Measurements from ENCODE around the gene AFMID.

DNA sequence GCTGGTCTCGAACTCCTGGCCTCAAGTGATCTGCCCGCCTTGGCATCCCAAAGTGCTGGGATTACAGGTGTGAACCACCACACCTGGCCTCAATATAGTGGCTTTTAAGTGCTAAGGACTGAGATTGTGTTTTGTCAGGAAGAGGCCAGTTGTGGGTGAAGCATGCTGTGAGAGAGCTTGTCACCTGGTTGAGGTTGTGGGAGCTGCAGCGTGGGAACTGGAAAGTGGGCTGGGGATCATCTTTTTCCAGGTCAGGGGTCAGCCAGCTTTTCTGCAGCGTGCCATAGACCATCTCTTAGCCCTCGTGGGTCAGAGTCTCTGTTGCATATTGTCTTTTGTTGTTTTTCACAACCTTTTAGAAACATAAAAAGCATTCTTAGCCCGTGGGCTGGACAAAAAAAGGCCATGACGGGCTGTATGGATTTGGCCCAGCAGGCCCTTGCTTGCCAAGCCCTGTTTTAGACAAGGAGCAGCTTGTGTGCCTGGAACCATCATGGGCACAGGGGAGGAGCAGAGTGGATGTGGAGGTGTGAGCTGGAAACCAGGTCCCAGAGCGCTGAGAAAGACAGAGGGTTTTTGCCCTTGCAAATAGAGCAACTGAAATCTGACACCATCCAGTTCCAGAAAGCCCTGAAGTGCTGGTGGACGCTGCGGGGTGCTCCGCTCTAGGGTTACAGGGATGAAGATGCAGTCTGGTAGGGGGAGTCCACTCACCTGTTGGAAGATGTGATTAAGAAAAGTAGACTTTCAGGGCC lies 32.4 kb downstream of the AFMID start:
- TF ChIP-seq, protein P1, sequence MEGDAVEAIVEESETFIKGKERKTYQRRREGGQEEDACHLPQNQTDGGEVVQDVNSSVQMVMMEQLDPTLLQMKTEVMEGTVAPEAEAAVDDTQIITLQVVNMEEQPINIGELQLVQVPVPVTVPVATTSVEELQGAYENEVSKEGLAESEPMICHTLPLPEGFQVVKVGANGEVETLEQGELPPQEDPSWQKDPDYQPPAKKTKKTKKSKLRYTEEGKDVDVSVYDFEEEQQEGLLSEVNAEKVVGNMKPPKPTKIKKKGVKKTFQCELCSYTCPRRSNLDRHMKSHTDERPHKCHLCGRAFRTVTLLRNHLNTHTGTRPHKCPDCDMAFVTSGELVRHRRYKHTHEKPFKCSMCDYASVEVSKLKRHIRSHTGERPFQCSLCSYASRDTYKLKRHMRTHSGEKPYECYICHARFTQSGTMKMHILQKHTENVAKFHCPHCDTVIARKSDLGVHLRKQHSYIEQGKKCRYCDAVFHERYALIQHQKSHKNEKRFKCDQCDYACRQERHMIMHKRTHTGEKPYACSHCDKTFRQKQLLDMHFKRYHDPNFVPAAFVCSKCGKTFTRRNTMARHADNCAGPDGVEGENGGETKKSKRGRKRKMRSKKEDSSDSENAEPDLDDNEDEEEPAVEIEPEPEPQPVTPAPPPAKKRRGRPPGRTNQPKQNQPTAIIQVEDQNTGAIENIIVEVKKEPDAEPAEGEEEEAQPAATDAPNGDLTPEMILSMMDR (IDR thresholded peaks at IDR 0.05) = no peak
- no peak for TF ChIP-seq POLR2A (IDR thresholded peaks at IDR 0.05)
- no peak for TF ChIP-seq POLR2AphosphoS5 (IDR thresholded peaks at IDR 0.05; ENCODE audit: insufficient read depth in 1 of 2, low read depth in 1 of 2)
